HepG2 (cell line): ENCODE measurements around the gene RRAD. TPM values are rescaled to one million over a fixed set of nuclear protein-coding genes. Genes with fewer than 3 reads are reported as not detected.

Source experiments
- AHR ChIP-seq: IDR thresholded peaks from 2 replicates; pipeline ENCODE4 v1.6.1; 2018; ENCODE audit warnings: missing genetic modification reagents, missing compliant biosample characterization
- ASH2L ChIP-seq: fragments of 300-600, 200-600 bp; sonication (generic); IDR thresholded peaks from 2 replicates; pipeline ENCODE4 v1.7.0; 2017; ENCODE audit warnings: low read depth, mild to moderate bottlenecking, moderate library complexity, mixed read lengths, low read length; ENCODE audit not compliant: insufficient read length
- CBX2 ChIP-seq, 2 experiments: fragments of 200-600 bp in 1 of 2; sonication (generic); formaldehyde crosslinking in 1 of 2; IDR thresholded peaks; 2 replicates each; pipeline versions ENCODE4 v1.7.0 to v1.8.1; 2018 to 2022; ENCODE audit warnings: low read depth in 2 of 2, low read length in 1 of 2, mild to moderate bottlenecking in 1 of 2, missing genetic modification reagents in 1 of 2
- FOXO4 ChIP-seq: sonication (generic); formaldehyde crosslinking; conservative IDR thresholded peaks from 2 replicates; pipeline ENCODE4 v1.8.1; 2023; ENCODE audit warnings: missing genetic modification reagents
- FOXP4 ChIP-seq: sonication (generic); formaldehyde crosslinking; IDR thresholded peaks from 2 replicates; pipeline ENCODE4 v1.4.0; 2020; ENCODE audit warnings: missing genetic modification reagents
- HMG20B ChIP-seq: conservative IDR thresholded peaks from 2 replicates; pipeline ENCODE4 v1.6.1; 2016; ENCODE audit warnings: missing genetic modification reagents, missing compliant biosample characterization
- JUNB ChIP-seq: sonication (generic); formaldehyde crosslinking; IDR thresholded peaks from 2 replicates; pipeline ENCODE4 v1.8.0; 2022; ENCODE audit warnings: missing genetic modification reagents, mild to moderate bottlenecking, borderline replicate concordance
- KAT8 ChIP-seq: IDR thresholded peaks from 2 replicates; pipeline ENCODE4 v1.6.1; 2016; ENCODE audit warnings: missing genetic modification reagents, missing compliant biosample characterization
- KMT2A ChIP-seq: sonication (generic); formaldehyde crosslinking; IDR thresholded peaks from 2 replicates; pipeline ENCODE4 v1.4.0; 2020; ENCODE audit warnings: missing genetic modification reagents
- MYNN ChIP-seq: sonication (generic); formaldehyde crosslinking; IDR thresholded peaks from 2 replicates; pipeline ENCODE4 v1.4.0; 2020; ENCODE audit warnings: mild to moderate bottlenecking, low read depth, missing genetic modification reagents
- NFAT5 ChIP-seq: sonication (generic); formaldehyde crosslinking; IDR thresholded peaks from 2 replicates; pipeline ENCODE4 v1.4.0; 2020; ENCODE audit warnings: missing genetic modification reagents
- NR2F2 ChIP-seq: IDR thresholded peaks from 2 replicates; pipeline ENCODE4 v1.6.1; 2012; ENCODE audit warnings: low read depth, inconsistent platforms, borderline replicate concordance
- TEAD3 ChIP-seq: optimal IDR thresholded peaks from 2 replicates; pipeline ENCODE3; 2016; ENCODE audit warnings: borderline replicate concordance
- ZMYM2 ChIP-seq: sonication (generic); formaldehyde crosslinking; IDR thresholded peaks from 2 replicates; pipeline ENCODE4 v1.8.0; 2022; ENCODE audit warnings: mild to moderate bottlenecking, missing genetic modification reagents
- ZNF143 ChIP-seq: sonication (generic); formaldehyde crosslinking; IDR thresholded peaks from 2 replicates; pipeline ENCODE4 v1.4.0; 2020; ENCODE audit warnings: missing genetic modification reagents
- ZNF230 ChIP-seq: sonication (generic); formaldehyde crosslinking; IDR thresholded peaks from 2 replicates; pipeline ENCODE4 v1.4.0; 2020; ENCODE audit warnings: mild to moderate bottlenecking, missing genetic modification reagents
- ZNF292 ChIP-seq: sonication (generic); formaldehyde crosslinking; IDR thresholded peaks from 2 replicates; pipeline ENCODE4 v1.8.1; 2022; ENCODE audit warnings: mild to moderate bottlenecking, low read depth, missing genetic modification reagents, borderline replicate concordance
- polyA plus RNA-seq, 8 experiments: library from polyadenylated mRNA; depleted of rRNA in 3 of 8; stranded (reverse) in 7 of 8; unstranded in 1 of 8; fragments of >200 nt; fragmentation: Illumina TruSeq in 4 of 8; extraction: Trizol in 4 of 8; gene quantifications; 2 replicates each; pipeline versions ENCODE4 v1.2.1 to v1.2.3, GENCODE V29; 2011 to 2016; ENCODE audit warnings: low read depth in 4 of 8, missing spikeins in 1 of 8, mixed read lengths in 1 of 8; ENCODE audit not compliant: insufficient read depth in 1 of 8
- total RNA-seq, 5 experiments: library from RNA; depleted of rRNA; stranded (reverse); fragments of >200 nt; fragmentation: Illumina TruSeq; extraction: Trizol; gene quantifications; 2 replicates each; pipeline ENCODE4 v1.2.3, GENCODE V29; 2016; ENCODE audit warnings: low read depth in 1 of 5
- TF ChIP-seq, protein P1 (sequence below): sonication (generic); formaldehyde crosslinking; IDR thresholded peaks from 2 replicates; pipeline ENCODE4 v1.4.0; 2020; ENCODE audit warnings: missing genetic modification reagents

RRAD gene
- total and polyA plus RNA-seq, 2 of the 13 experiments (the other 11 are each of a cell fraction or from before 2014, with no cell fraction given) = 0.80 to 1.1 TPM

GRCh38 chr16:66926961-66927436 is 1.7 kb upstream of the RRAD start (continued):
- TF ChIP-seq, protein P1, sequence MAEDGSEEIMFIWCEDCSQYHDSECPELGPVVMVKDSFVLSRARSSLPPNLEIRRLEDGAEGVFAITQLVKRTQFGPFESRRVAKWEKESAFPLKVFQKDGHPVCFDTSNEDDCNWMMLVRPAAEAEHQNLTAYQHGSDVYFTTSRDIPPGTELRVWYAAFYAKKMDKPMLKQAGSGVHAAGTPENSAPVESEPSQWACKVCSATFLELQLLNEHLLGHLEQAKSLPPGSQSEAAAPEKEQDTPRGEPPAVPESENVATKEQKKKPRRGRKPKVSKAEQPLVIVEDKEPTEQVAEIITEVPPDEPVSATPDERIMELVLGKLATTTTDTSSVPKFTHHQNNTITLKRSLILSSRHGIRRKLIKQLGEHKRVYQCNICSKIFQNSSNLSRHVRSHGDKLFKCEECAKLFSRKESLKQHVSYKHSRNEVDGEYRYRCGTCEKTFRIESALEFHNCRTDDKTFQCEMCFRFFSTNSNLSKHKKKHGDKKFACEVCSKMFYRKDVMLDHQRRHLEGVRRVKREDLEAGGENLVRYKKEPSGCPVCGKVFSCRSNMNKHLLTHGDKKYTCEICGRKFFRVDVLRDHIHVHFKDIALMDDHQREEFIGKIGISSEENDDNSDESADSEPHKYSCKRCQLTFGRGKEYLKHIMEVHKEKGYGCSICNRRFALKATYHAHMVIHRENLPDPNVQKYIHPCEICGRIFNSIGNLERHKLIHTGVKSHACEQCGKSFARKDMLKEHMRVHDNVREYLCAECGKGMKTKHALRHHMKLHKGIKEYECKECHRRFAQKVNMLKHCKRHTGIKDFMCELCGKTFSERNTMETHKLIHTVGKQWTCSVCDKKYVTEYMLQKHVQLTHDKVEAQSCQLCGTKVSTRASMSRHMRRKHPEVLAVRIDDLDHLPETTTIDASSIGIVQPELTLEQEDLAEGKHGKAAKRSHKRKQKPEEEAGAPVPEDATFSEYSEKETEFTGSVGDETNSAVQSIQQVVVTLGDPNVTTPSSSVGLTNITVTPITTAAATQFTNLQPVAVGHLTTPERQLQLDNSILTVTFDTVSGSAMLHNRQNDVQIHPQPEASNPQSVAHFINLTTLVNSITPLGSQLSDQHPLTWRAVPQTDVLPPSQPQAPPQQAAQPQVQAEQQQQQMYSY (CRISPR knock-in tag) = no peak
- TF ChIP-seq ZNF230 (no peak), NR2F2 (no peak), ASH2L (peak; percentile 54), MYNN (CRISPR knock-in tag) (no peak), AHR (0 out of 2 replicates have a peak, but pooled peaks have one; percentile 45), ZNF143 (CRISPR knock-in tag) (no peak), TEAD3 (CRISPR knock-in tag) (peak; percentile 43), JUNB (CRISPR knock-in tag) (no peak), CBX2 (IDR thresholded peaks at IDR 0.05; ENCODE audit: low read depth, low read length) (no peak), CBX2 (CRISPR knock-in tag; IDR thresholded peaks at IDR 0.05; ENCODE audit: low read depth) (no peak), ZNF292 (CRISPR knock-in tag) (no peak), HMG20B (CRISPR knock-in tag) (no peak), FOXP4 (no peak), KAT8 (CRISPR knock-in tag) (no peak), FOXO4 (CRISPR knock-in tag) (no peak), ZMYM2 (CRISPR knock-in tag) (no peak), KMT2A (no peak), NFAT5 (CRISPR knock-in tag) (no peak)
